Uterine smooth muscle cell (primary cell): ENCODE data around the gene CLEC3B. TPM values are rescaled to one million over a fixed set of nuclear protein-coding genes. Genes with fewer than 3 reads are reported as not detected.

Experiments used
- total RNA-seq: library from RNA; depleted of rRNA; stranded (reverse); fragments of >200 nt; gene quantifications from 2 replicates; pipeline ENCODE4 v1.2.3, GENCODE V29; 2014

CLEC3B gene, protein sequence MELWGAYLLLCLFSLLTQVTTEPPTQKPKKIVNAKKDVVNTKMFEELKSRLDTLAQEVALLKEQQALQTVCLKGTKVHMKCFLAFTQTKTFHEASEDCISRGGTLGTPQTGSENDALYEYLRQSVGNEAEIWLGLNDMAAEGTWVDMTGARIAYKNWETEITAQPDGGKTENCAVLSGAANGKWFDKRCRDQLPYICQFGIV
- total RNA-seq = 0.25 TPM in 1 of 2 replicates, not detected in the other

DNA sequence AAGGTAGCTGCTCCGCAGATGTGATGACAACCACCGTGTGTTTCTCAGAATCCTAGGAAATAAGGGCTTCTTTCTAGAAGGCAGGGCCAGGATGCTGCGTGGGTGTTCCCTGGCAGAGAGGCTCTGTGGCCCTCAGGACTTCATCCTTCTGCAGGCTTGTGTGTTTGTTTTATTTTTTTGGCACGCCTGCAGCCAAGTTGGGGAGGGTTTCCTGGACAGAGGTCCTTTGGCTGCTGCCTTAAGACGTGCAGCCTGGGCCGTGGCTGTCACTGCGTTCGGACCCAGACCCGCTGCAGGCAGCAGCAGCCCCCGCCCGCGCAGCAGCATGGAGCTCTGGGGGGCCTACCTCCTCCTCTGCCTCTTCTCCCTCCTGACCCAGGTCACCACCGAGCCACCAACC, at the start of gene CLEC3B:
Gene CLEC3B (plus strand): TSS at position 266 of the 400 bp plus-strand sequence. CDS start 60 bp downstream, at position 326.

Other genes starting within 250 kb of the CLEC3B start
- gene TMEM42, start 164.4 kb upstream of the CLEC3B start, total RNA-seq = 11.8 and 23.1 TPM in 2 replicates
- not detected in 2 replicates for gene TGM4, start 151.7 kb upstream of the CLEC3B start, total RNA-seq
- gene ZDHHC3, start 50.1 kb upstream of the CLEC3B start, total RNA-seq = 30.6 and 32.3 TPM in 2 replicates
- gene EXOSC7, start 50.1 kb upstream of the CLEC3B start, total RNA-seq = 62.6 and 73.3 TPM in 2 replicates
- gene CDCP1, start 120.1 kb downstream of the CLEC3B start, total RNA-seq = 27.7 and 44.5 TPM in 2 replicates
- gene TMEM158, start 200.0 kb downstream of the CLEC3B start, total RNA-seq = 277 and 375 TPM in 2 replicates